Thyroid gland (tissue), 4 donors: ENCODE results near the gene CLINT1. TPM values are rescaled to one million over a fixed set of nuclear protein-coding genes. Genes with fewer than 3 reads are reported as not detected.

Source experiments
- DNase-seq, 2 donors: peaks; one replicate each; pipeline ENCODE4 v3.0.0-alpha.2; 2019
- H3K27ac ChIP-seq, 3 donors: fragments of 200-600 bp; sonication (generic); 1 replicate in 2 of 3; 2 replicates in 1 of 3; pipeline ENCODE4 v1.5.1; 2016 to 2019; ENCODE audit warnings: mild to moderate bottlenecking in 1 of 3, moderate library complexity in 1 of 3
- H3K27me3 ChIP-seq: fragments of 200-600 bp; sonication (generic); one replicate; pipeline ENCODE4 v1.5.1; 2019
- H3K36me3 ChIP-seq, 2 donors: fragments of 200-600 bp; sonication (generic); one replicate each; pipeline ENCODE4 v1.5.1; 2016 to 2019
- H3K4me1 ChIP-seq, 2 donors: fragments of 200-600 bp; sonication (generic); one replicate each; pipeline ENCODE4 v1.5.1; 2017 to 2019
- H3K4me3 ChIP-seq, 3 donors: fragments of 200-600 bp; sonication (generic); replicated peaks in 1 of 3; 1 replicate in 2 of 3; 2 replicates in 1 of 3; pipeline ENCODE4 v1.5.1; 2016; ENCODE audit warnings: mild to moderate bottlenecking in 1 of 3
- H3K9me3 ChIP-seq: fragments of 200-600 bp; sonication (generic); one replicate; pipeline ENCODE4 v1.5.1; 2017
- CTCF ChIP-seq, 6 experiments: fragments of 200-600 bp in 3 of 6; fragments of 450-650 bp in 3 of 6; sonication (generic) in 3 of 6; IDR thresholded peaks; one replicate each; pipeline ENCODE4 v1.5.1; 2016 to 2019; ENCODE audit warnings: antibody characterized with exemption in 6 of 6, mild to moderate bottlenecking in 2 of 6, inconsistent platforms in 1 of 6, moderate library complexity in 1 of 6
- POLR2A ChIP-seq, 2 donors: fragments of 450-650 bp; IDR thresholded peaks; one replicate each; pipeline ENCODE4 v1.6.1; 2017; ENCODE audit warnings: antibody characterized with exemption in 2 of 2, mild to moderate bottlenecking in 2 of 2, moderate library complexity in 1 of 2
- WGBS, 2 donors: methylation state at CpG; one replicate each; pipeline ENCODE4 v1.1.5; 2017; 5-methylcytosine and 5-hydroxymethylcytosine counted together
- intact Hi-C: fragments of 100-400 bp; cut with DNase I; formaldehyde crosslinking; loops from one replicate; pipeline ENCODE4 v1.15.1; 2023
- total RNA-seq, 4 donors: library from RNA; depleted of rRNA; stranded (reverse); fragments of >200 nt; gene quantifications; one replicate each; pipeline ENCODE4 v1.2.3, GENCODE V29; 2016

CLINT1 gene
- total RNA-seq, 4 donors from 2014 or later: 126 to 198 (median 159) TPM

- H3K27ac ChIP-seq: no peak overlapping the region
- intact Hi-C loops: no loop called here
- DNase-seq: no peak
- H3K27me3 ChIP-seq: no peaks in the 10 kb centered on the region
- no peak for TF ChIP-seq CTCF (IDR thresholded peaks at IDR 0.05)
- TF ChIP-seq POLR2A (IDR thresholded peaks at IDR 0.05): no peak
- peaks cover 6 to 10% of the 10 kb centered on the region in 2 donors for H3K4me1 ChIP-seq
- H3K4me3 ChIP-seq: no peak overlapping the region
- no peaks in the 10 kb centered on the region for H3K36me3 ChIP-seq
- 73 to 83% methylated on average over 8 of the region's 8 CpGs for WGBS, 2 donors
- H3K9me3 ChIP-seq: no peaks in the 10 kb centered on the region
These were observed 19.7 kb downstream of the CLINT1 start for GRCh38 chr5:157839157-157839795.

DNA sequence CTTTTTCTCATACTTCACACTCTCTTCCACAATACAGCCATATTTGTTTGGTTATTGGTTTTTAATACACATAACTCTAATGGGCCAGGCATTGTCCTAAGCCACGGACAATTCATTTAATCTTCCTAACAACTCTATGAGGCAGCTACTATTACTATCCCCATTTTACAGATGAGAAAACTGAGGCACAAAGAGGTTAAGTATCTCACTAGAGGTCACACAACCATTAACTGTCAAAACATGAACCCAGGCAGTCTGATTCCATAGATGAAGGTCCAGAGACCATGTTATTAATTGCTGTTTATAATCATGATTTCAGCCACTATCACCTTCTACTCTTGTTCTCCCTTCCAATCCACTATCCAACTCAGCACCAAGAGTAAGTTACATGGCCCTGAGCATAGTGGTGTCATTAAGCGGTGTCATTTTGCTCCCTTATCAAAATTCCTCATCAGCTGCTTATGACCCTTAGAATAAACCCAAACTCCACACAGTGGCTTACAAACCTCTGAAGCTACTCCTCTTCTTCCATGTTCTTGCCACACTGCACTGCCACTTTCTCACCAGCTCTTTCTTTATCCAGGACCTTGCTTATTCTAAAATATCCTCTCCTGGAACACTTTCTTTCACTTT lies 22.7 kb downstream of the CLINT1 start:
- WGBS, 2 donors: 96 to 97% methylated on average over 2 of the region's 2 CpGs
- intact Hi-C loops: no loop called here

GRCh38 chr5:157835041-157835440 lies 23.9 kb downstream of the CLINT1 start:
- no peak overlapping the region for H3K4me3 ChIP-seq
- no peak for TF ChIP-seq POLR2A (IDR thresholded peaks at IDR 0.05)
- no peak for TF ChIP-seq CTCF (IDR thresholded peaks at IDR 0.05)
- 85 to 87% methylated on average over 5 of the region's 5 CpGs for WGBS, 2 donors
- H3K9me3 ChIP-seq: no peaks in the 10 kb centered on the region
- intact Hi-C loops: no loop called here
- H3K27ac ChIP-seq: no peak overlapping the region
- H3K4me1 ChIP-seq: peaks cover 0 to 11% of the 10 kb centered on the region in 2 donors
- no peaks in the 10 kb centered on the region for H3K27me3 ChIP-seq
- H3K36me3 ChIP-seq: no peaks in the 10 kb centered on the region
- no peak for DNase-seq

More for the DNA sequence above, 22.7 kb downstream of the CLINT1 start:
- H3K4me3 ChIP-seq: no peak overlapping the region
- TF ChIP-seq POLR2A (IDR thresholded peaks at IDR 0.05) (no peak), CTCF (IDR thresholded peaks at IDR 0.05) (no peak)
- no peaks in the 10 kb centered on the region for H3K9me3 ChIP-seq
- DNase-seq: no peak
- no peaks in the 10 kb centered on the region for H3K27me3 ChIP-seq
- no peak overlapping the region for H3K27ac ChIP-seq
- H3K4me1 ChIP-seq: peaks cover 0 to 7% of the 10 kb centered on the region in 2 donors
- no peaks in the 10 kb centered on the region for H3K36me3 ChIP-seq

GRCh38 chr5:157828944-157829639 lies 29.9 kb downstream of the CLINT1 start:
- no peaks in the 10 kb centered on the region for H3K9me3 ChIP-seq
- WGBS, 2 donors: 95% methylated on average over 4 of the region's 4 CpGs
- H3K36me3 ChIP-seq: no peaks in the 10 kb centered on the region
- peaks cover 8 to 18% of the 10 kb centered on the region in 2 donors for H3K4me1 ChIP-seq
- H3K4me3 ChIP-seq: no peak overlapping the region
- H3K27ac ChIP-seq: no peak overlapping the region
- TF ChIP-seq CTCF (IDR thresholded peaks at IDR 0.05): peak in 1 of 6 experiments; percentile 30
- no peak for TF ChIP-seq POLR2A (IDR thresholded peaks at IDR 0.05)
- H3K27me3 ChIP-seq: no peaks in the 10 kb centered on the region
- intact Hi-C loops: no loop called here
- no peak for DNase-seq
